Uterus (tissue), 4 donors: ENCODE measurements around the gene ERCC5. TPM values are rescaled to one million over a fixed set of nuclear protein-coding genes. Genes with fewer than 3 reads are reported as not detected.

ENCODE experiments used
- DNase-seq, 2 donors: peaks; one replicate each; pipeline ENCODE4 v3.0.0-alpha.2; 2019 to 2020
- H3K27ac ChIP-seq, 2 donors: fragments of 200-600 bp; sonication (generic); 1 replicate in 1 of 2; 2 replicates in 1 of 2; pipeline ENCODE4 v1.5.1; 2016 to 2018
- H3K27me3 ChIP-seq, 2 donors: fragments of 200-600 bp; sonication (generic); one replicate each; pipeline ENCODE4 v1.5.1; 2018 to 2019; ENCODE audit warnings: control low read depth in 1 of 2
- H3K36me3 ChIP-seq, 2 donors: fragments of 200-600 bp; sonication (generic); one replicate each; pipeline ENCODE4 v1.5.1; 2019; ENCODE audit warnings: control low read depth in 1 of 2
- H3K4me1 ChIP-seq, 2 donors: fragments of 200-600 bp; sonication (generic); one replicate each; pipeline ENCODE4 v1.5.1; 2018 to 2019; ENCODE audit warnings: control low read depth in 1 of 2
- H3K4me3 ChIP-seq, 2 donors: fragments of 200-600 bp; sonication (generic); 1 replicate in 1 of 2; 2 replicates in 1 of 2; pipeline ENCODE4 v1.5.1; 2018 to 2019; ENCODE audit warnings: mild to moderate bottlenecking in 1 of 2
- H3K9me3 ChIP-seq, 2 donors: fragments of 200-600 bp; sonication (generic); one replicate each; pipeline ENCODE4 v1.5.1; 2019; ENCODE audit warnings: control low read depth in 1 of 2
- CTCF ChIP-seq, 4 experiments: fragments of 200-600 bp in 2 of 4; fragments of 450-650 bp in 2 of 4; sonication (generic) in 2 of 4; IDR thresholded peaks; one replicate each; pipeline ENCODE4 v1.5.1; 2016 to 2019; ENCODE audit warnings: antibody characterized with exemption in 4 of 4, mild to moderate bottlenecking in 2 of 4, moderate library complexity in 1 of 4
- POLR2A ChIP-seq, 2 donors: fragments of 450-650 bp; IDR thresholded peaks; one replicate each; pipeline ENCODE4 v1.6.1; 2016; ENCODE audit warnings: antibody characterized with exemption in 2 of 2, mild to moderate bottlenecking in 1 of 2, moderate library complexity in 1 of 2
- intact Hi-C: fragments of 100-400 bp; cut with DNase I; formaldehyde crosslinking; loops from one replicate; pipeline ENCODE4 v1.15.1; 2023; ENCODE audit warnings: low total_unique reads
- total RNA-seq, 4 donors: library from RNA; depleted of rRNA in 3 of 4; stranded (reverse); fragments of >200 nt in 3 of 4; gene quantifications; one replicate each; pipeline versions ENCODE4 v1.1.0 to v1.2.4, GENCODE V29; 2014 to 2023
- donor health status: DM: yes; HTN: yes; CAD: no.

The ERCC5 gene
- 100 to 1,000 TPM in 1 of 4 donors, 10 to 100 TPM in 3; 43.7 to 134 (median 76.4) TPM for total RNA-seq

- DNase-seq: peak; percentile 92 to 93
- no peaks in the 10 kb centered on the region for H3K9me3 ChIP-seq
- H3K4me1 ChIP-seq: no peaks in the 10 kb centered on the region
- H3K27ac ChIP-seq: peak within 1 kb of the TSS; percentile 95 to 97
- no peaks in the 10 kb centered on the region for H3K36me3 ChIP-seq
- TF ChIP-seq CTCF (IDR thresholded peaks at IDR 0.05) (peak in 2 of 4 experiments; percentile 6 to 32), POLR2A (IDR thresholded peaks at IDR 0.05) (peak; percentile 50 to 81)
- H3K4me3 ChIP-seq: peak within 1 kb of the TSS; percentile 70 to 79
- intact Hi-C loops: loop anchor here (10.0 kb wide), 1 partner anchor 251 kb away; the partner anchor contains the start of gene TPP2
- H3K27me3 ChIP-seq: no peaks in the 10 kb centered on the region
Observed at GRCh38 chr13:102845630-102846260, at the start of gene ERCC5. Gene ERCC5, plus strand, starts transcription at chr13:102846032. Its CDS starts 235 bp downstream, at chr13:102846267.

GRCh38 chr13:102798581-102799425 lies 47.0 kb upstream of the ERCC5 start, which contains the start of the genes BIVM and POGLUT2:
Gene BIVM, plus strand, starts transcription at chr13:102799119. Its CDS starts 8,149 bp downstream, at chr13:102807268.
Gene POGLUT2, minus strand, starts transcription at chr13:102798976. Its CDS starts 306 bp downstream, at chr13:102798670.
- H3K27me3 ChIP-seq: no peaks in the 10 kb centered on the region
- no peak for TF ChIP-seq CTCF (IDR thresholded peaks at IDR 0.05)
- peak; percentile 27 to 42 for TF ChIP-seq POLR2A (IDR thresholded peaks at IDR 0.05)
- no peaks in the 10 kb centered on the region for H3K36me3 ChIP-seq
- H3K4me3 ChIP-seq: peak within 1 kb of the TSS; percentile 76 to 93
- H3K9me3 ChIP-seq: no peaks in the 10 kb centered on the region
- peak within 1 kb of the TSS; percentile 77 to 83 for H3K27ac ChIP-seq
- H3K4me1 ChIP-seq: no peaks in the 10 kb centered on the region
- peak; percentile 89 to 90 for DNase-seq
- intact Hi-C loops: no loop called here

GRCh38 chr13:102799426-102800144 lies 46.2 kb upstream of the ERCC5 start:
- Histone ChIP-seq H3K36me3 (no peaks in the 10 kb centered on the region), H3K9me3 (no peaks in the 10 kb centered on the region), H3K4me3 (peak overlapping the region; percentile 76 to 93), H3K27me3 (no peaks in the 10 kb centered on the region), H3K27ac (peak overlapping the region; percentile 77 to 83), H3K4me1 (no peaks in the 10 kb centered on the region)
- intact Hi-C loops: no loop called here
- no peak for TF ChIP-seq CTCF (IDR thresholded peaks at IDR 0.05)
- no peak for TF ChIP-seq POLR2A (IDR thresholded peaks at IDR 0.05)
- DNase-seq: no peak

GRCh38 chr13:102800145-102801041 lies 45.4 kb upstream of the ERCC5 start:
- H3K4me3 ChIP-seq: peak overlapping the region; percentile 76 to 93
- DNase-seq: peak; percentile 73 to 80
- TF ChIP-seq POLR2A (IDR thresholded peaks at IDR 0.05) (peak in 1 of 2 donors; percentile 34), CTCF (IDR thresholded peaks at IDR 0.05) (peak; percentile 62 to 80 (median 70))
- no peaks in the 10 kb centered on the region for H3K4me1 ChIP-seq
- peak overlapping the region; percentile 77 to 83 for H3K27ac ChIP-seq
- no peaks in the 10 kb centered on the region for H3K36me3 ChIP-seq
- intact Hi-C loops: no loop called here
- H3K27me3 ChIP-seq: no peaks in the 10 kb centered on the region
- H3K9me3 ChIP-seq: no peaks in the 10 kb centered on the region
